ENCODE results near the gene ZNF532.

The ZNF532 gene

DNA sequence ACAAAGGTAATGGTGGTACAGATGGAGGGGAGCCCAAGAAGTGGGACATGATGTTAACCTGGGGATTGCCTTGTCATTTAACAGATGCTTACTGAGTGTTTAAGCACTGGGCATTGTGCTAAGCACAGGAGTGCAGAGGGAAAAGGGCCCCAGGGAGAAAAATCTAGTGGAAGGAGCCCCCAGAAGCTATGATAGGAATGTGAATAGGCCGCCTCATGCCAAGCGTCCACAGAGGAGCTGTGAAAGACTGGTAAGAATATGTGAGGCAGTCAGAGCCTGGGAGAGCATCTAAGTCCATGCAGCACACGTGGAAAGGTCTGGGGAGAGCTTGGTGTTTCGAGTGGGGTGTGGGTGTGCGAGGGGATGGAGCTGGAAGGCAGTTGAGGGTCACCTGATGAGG is 5.5 kb downstream of the ZNF532 start:
- no peak for DNase-seq

DNA sequence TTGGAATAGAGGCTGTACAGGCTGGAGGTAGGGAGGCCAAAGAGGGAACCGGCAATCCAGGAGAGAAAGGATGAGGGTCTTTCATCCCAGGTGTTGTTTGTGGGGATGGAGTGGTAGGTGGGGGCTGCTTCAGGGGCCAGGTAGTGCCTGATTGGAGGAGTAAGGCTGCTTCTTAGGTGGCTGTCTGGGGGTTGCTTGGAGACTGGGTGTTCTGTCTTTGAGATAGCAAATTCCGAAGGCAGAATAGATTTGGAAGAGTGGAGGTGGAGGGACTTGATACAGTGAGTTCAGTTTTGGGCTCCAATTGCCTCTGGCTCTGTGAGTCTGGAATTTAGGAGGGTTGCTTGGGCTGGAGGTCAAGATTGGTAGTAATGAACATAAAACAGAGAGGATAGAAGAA is 5.9 kb downstream of the ZNF532 start:
- DNase-seq, result no peak

DNA sequence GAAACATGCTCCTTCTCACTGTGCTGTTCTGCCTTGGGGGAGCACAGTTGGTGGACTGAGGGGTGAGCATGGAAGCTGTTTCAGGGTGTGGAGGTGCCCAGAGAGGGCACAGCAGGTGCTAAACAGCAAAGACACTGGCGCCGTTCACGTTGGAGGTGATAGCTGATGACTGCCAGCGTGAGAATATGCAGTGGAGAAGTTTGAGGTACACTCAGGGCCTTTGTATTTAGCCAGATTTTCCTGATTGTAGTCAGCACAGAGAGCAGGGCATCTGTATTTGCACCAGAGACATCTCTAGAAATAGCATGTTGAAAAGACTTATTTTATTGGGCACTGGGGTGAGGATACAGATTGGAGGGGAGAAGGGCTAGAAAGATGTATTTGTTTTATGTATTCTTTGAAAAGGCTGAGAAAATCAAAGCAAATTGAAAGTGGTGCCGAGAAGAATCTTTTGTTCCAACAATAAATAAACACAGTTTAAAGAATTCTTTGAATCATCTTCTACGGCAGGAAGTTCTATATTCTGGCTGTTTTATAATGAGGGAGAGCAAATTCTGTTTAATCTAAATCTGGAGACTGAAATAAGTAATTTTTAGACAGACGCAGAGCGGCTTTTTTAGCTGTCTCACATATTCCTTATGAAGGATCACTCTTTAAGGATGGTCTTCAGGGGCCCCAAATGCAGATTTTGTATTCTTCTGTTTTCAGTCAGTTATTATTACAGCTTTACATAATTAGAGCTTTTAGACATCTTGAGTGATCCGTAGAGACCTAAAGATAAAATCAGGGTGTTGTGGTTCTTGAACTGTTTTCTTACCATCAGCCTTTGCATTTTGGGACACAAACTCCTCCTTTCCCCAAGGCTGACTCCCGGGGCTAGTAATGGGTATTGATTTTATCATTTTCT is 7.1 kb downstream of the ZNF532 start:
- no peak for DNase-seq

DNA sequence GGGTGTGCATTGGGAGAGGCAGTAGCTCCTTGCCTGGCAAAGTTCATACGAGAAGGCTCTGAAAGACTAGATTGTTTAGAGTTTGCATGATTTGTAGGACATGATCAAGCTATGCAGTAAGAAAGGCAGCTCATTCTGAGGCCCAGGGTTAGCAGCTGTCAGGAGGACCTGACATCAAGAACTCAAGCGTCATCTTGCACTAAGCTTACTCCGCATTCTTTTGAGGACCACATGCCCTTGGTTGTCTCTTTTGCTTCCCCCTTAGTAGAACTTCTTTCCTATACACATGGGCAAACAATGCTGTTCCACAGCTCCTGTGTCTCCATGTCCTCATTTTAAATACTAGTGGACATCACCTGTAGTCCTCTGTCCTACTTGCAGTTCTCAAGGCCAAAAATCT is 14.0 kb downstream of the ZNF532 start:
- no peak for DNase-seq

DNA sequence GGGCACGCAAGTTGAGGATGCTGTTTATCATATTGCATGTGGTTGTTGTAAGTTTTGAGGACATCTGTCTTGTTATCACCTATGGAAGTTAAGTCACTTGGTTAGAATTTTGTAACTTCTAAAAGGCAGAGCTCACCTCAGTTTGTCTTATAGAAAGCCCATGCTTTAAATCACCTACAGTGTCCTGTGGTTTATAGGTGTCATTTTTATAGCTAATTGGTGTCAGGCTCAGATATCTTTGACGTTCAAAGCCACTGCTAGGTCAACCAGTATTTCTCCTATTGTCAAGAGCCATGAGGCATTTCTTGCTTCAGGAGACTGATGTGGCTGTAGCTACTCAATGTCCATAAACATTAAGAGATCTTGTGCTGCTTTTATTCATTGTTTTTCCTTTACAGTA is 16.8 kb downstream of the ZNF532 start:
- DNase-seq, result no peak

GRCh38 chr18:58882044-58882443 is 17.4 kb downstream of the ZNF532 start:
- DNase-seq, result no peak

GRCh38 chr18:58882686-58883085 is 18.0 kb downstream of the ZNF532 start:
- no peak for DNase-seq

DNA sequence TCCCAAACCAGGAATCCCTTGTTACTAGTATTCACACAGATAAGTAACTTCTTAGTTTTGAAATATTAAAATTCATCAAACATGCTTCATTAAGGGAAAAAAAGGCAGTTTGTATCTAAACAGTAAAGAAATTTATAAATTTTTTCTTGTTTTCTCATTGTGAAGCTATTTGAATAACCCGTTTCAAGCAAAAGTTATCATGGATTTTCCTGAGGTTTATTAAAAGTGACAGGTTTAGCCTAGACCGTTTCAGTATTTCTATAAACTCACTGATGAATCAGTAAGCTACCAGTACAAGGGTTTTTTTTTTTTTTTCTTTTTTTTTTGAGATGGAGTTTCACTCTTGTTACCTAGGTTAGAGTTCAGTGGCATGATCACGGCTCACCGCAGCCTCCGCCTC is 20.0 kb downstream of the ZNF532 start:
- DNase-seq, result no peak

DNA sequence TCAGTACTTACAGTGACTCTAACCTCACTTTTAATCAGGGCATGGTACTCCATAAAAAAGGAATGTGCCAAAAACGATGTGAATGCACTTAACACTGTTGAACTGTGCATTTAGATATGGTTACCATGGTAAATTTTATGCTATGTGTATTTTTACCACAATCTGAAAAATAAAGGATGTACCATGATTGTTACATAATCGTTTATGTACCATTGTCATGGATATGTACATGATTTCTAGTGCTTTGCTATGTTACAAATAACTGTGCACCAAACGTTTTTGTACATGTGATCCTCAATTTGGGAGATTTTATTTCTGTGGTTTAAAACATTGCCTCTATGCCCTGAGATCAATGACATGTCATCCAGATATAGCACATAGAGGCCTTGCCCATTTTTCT is 21.8 kb downstream of the ZNF532 start:
- DNase-seq, result no peak

- DNase-seq, result no peak
Measured at GRCh38 chr18:58886864-58887612, 22.4 kb downstream of the ZNF532 start.

DNA sequence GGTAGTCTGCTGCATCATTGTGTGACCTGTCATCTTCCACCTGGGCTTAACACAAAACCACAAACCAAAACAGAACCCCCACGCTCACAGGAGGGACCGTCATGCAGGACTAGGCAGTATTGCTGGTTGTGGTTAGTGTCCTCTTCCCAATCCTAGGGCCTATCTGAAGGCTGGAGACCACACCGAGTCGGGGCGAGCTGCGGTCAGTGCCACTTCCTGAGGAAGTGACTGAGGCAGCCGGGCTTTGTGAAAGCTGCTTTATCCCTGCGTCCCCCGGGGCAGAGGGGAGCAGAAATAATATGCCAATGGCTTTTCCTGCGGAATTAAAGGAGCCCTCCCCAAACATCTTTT is 22.9 kb downstream of the ZNF532 start:
- DNase-seq, result peak in 33 of 58 donors; percentile 8 to 56 (median 25)

DNA sequence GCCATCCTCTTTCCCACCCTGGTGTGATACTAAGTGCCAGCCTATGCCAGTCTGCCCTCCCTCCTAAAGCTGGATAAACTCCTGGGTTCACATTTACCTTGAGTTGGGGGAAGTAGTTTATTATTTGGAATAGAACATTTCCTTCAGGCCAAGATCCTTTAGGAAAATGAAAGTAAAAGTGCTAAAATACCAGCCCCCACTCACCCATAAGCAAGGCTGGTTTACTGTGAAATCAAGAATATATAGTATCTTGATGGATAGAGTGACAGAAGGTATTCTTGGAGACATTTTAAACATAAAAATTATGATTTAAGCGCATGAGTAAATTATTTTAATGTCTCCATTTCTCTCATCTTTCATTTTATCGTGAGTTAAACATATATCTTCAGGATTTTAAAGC is 27.1 kb downstream of the ZNF532 start:
- DNase-seq, result no peak

DNA sequence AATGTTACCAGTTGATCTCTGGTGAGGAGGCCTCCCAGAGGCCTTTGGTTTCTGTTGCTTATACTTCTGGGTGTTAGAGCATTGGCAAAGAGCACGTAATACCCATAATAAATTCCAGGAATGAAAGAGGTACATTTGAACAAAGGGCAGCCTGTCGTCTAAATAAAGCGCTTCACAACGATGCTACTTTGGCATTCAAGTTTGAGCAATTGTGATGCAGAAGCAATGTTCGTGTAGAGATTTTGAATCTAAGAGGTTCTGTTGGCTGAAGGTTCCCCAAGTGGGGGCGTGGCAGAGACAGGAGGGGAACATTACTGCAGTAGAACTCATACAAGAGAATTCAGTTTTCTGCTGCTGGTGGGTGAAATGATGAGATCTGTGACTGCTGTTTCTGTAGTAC is 27.8 kb downstream of the ZNF532 start:
- peak in 10 of 58 donors; percentile 11 to 37 (median 24) for DNase-seq

DNA sequence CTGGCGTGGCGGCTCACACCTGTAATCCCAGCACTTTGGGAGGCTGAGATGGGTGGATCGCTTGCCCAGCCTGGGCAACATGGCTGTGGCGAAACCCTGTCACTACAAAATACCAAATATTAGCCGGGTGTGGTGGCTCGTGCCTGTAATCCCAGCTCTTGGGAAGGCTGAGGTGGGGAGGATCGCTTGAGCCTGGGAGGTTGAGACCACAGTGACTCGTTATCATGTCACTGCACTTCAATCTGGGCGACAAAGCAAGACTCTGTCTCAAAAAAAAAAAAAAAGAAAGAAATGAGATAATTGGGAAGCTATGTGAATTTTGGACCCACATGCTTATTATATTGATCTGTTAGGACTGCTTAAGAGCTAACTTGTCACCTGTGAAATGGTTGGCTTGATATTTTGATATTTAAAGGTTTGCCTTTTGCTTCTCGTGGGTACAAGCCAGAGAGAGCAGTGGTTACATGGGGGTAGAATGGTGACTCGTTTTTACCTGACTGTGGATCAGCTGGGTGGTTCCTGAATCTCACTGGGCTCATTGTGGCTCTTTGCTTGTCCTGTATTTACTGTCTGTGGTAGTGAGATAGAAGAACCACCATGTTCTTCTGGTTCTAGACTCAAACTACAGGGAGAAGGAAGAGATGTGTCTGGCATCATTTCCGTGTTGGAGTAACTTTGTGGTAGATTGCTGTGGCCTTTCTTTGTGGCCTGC is 28.9 kb downstream of the ZNF532 start:
- no peak for DNase-seq

DNA sequence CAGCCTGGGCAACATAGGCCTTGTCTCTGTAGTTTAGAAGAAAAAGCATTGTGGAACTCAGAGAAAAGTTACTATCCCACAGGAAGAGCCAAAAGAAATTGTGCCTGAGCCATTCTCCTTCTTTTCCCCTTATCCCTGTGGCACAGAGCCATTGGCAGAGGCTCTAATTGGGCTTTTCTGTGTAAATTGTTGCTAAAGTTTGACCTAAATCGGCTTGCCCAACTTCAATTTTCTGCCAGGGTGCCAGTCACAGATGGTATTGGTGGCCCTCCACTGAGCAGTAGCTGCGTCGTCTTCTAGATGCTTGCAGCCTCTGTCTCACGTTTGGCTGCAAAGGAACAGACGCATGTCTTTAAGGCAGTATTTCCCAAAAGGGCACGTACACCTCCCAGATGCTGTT is 30.3 kb downstream of the ZNF532 start:
- DNase-seq, result peak in 42 of 58 donors; percentile 10 to 80 (median 40)

DNA sequence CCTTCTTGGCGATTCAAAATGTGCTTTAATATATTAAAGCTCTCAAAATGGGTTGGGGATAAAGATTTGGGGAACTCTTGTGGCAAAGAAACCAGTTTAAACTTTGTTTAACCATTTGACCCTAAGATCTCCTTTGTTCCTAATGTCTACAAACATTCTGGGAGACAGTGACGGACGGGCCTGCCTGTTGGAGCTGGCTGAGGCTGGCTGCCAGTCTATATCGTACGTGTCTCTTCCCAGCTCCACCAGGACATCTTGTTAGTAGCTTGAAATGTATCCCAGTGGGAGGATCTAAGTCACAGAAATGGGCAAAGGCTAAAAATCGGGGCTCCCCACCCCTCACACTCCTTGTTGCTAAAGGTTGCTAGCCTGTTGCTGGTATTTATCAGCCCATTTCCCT is 30.7 kb downstream of the ZNF532 start:
- peak in 2 of 58 donors; percentile 26 to 33 for DNase-seq

DNA sequence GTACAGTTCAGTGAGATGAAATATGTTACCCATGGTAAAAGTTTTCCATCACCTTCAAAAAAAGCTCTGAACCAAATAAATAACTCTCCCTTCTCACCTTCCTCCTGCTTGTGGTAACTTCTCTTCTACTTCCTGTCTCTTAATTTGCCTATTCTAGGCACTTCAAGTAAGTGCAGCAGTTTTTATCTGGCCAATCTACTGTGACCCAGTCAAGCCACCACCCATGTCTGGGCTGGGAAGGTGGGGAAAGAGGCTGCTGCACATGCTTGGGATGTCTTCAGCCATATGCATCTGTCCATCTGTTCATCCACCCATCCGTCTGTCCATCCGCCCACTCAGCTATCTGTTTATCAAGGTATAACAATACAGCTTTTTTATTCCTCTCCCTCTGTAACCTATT is 31.6 kb downstream of the ZNF532 start:
- no peak for DNase-seq

DNA sequence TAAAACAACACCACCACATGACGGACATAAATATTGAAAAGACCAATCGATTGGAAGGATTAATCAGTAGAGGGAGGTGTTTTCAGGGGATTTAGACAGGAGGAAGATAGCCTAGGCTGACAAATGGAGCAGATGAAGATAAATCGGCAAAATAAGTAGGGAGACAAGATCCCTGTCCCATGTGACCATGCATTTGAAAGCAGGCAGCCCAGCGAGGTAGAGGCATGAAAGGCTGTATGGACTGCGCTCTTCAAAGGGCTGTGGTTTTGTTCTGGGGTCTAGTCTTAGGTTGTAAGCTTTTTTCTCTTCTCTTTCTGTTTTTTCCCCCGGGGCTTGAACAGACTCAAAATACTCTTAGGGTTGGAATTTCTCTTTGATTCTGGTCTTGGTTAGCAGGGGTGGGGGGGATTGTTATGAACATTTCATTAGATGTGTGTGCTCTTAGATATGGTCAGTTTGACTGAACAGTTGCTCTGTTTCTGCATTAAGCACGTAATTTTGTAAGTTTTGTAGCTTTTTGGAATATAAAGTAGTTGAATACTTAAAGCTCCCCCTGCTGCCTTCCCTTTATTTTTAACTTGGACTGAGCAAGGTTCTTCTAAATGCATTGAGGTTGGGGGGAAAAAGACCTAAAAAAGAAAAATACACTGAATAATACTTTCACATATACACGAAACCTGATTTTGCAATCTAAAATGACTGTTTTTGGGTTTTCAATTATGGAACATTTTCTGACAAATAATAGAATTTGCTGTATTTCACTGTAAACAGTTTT is 32.2 kb downstream of the ZNF532 start:
- no peak for DNase-seq

GRCh38 chr18:58898010-58898799 is 33.5 kb downstream of the ZNF532 start:
- DNase-seq, result no peak

DNA sequence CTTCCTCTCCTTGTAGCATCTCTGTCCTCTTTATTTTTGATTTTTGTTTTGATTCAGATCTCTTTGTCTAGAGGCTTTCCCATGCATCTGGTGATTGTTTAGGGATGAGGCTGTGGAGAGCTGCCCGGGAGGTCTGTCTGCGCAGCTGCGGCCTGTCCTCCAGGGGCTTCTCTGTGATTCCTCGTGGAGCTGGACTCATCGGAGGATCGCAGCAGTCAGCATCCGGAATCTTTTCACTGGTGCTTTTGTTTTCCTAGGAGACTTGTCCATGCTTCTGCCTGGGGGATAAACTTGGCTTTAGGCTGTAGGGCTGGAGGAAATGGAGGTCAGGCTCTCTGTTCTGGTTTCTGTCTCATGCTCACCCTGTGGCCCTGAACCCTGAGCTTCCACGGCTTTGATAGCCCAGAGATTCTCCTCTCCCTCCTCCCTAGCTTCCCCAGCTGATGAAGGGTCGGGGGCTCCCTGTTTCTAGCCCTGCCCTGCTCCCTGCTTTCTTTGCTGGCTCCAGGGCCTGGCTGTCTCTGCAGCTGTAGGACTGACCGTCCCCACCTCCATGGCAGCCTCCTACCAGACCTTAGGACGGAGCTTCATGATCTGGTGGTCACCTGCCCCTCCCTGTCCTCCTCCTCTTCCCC is 35.5 kb downstream of the ZNF532 start:
- no peak for DNase-seq

Measured in anterior cingulate cortex (tissue), 58 donors.